Activated naive CD4-positive, alpha-beta T cell treated with anti-CD3 and anti-CD28 coated beads, Interleukin-2, amount 50 U/mL, for 72 hours (primary cell): ENCODE data around the gene ATG9A. TPM values are rescaled to one million over a fixed set of nuclear protein-coding genes. Genes with fewer than 3 reads are reported as not detected.
A peak's percentile ranks its signal among the peaks of the same experiment; 100 is the strongest.

Experiments
- ATAC-seq, 2 donors: fragments of 150-1000 bp; cut with Tn5 transposase; 2 replicates each; pipeline ENCODE4 v1.10.0; 2021; ENCODE audit warnings: mild to moderate bottlenecking in 2 of 2, moderate library complexity in 2 of 2
- DNase-seq, 2 donors: peaks; one replicate each; pipeline ENCODE4 v3.0.0; 2021 to 2022; ENCODE audit warnings: low spot score in 2 of 2
- H3K27ac Mint-ChIP-seq, 2 donors: one replicate each; pipeline ENCODE4 v1.8.0; 2022; ENCODE audit warnings: mild to moderate bottlenecking in 2 of 2, mixed read lengths in 2 of 2
- H3K36me3 Mint-ChIP-seq, 2 donors: one replicate each; pipeline ENCODE4 v1.8.0; 2022; ENCODE audit warnings: mixed read lengths in 2 of 2
- H3K9me3 Mint-ChIP-seq, 2 donors: one replicate each; pipeline ENCODE4 v1.8.0; 2022; ENCODE audit warnings: mixed read lengths in 2 of 2
- total RNA-seq, 2 donors: library from RNA; stranded (reverse); gene quantifications; one replicate each; pipeline ENCODE4 v1.2.3, GENCODE V29; 2022

Gene ATG9A
- total RNA-seq, 2 donors from 2014 or later, result 49.1 to 80.6 TPM

DNA sequence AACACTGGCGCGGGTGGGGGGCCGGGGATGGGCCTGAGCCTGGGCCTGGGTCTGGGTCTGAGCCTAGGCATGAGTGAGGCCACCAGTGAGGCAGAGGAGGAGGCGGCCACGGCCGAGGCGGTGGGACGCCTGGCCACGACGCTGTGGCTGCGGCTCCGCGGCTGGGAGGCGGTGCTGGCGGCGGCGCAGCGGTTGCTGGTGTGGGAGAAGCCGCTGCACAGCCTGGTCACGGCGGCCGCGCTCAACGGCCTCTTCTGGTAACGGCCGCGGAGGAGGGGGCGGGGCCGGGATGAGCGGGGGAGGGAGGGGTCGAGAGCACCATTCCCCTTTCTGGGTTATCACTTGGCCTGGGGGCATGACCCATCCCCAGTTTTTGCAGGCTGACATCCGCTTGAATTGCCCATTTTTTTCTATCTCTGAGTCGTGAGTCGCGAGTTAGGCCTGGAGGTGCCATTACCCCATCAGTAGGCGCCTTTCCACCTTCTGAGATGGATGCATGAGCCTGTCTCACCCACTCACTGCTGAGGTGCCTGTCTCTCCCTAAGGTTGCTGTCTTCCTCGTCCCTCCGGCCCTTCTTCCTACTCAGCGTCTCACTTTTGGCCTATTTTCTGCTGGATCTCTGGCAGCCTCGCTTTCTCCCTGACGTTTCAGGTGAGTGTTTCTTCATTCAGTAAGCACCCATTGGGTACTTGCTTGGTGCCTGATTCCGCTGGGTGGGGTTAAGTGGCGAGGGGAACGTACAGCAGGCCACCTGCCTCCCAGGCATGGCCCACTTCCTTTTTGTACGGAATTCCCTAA lies 50.9 kb downstream of the ATG9A start:
- Mint-ChIP-seq H3K36me3 (peaks cover 47 to 50% of the 10 kb centered on the region in 2 donors), H3K9me3 (no peaks in the 10 kb centered on the region), H3K27ac (peak overlapping the region; percentile 91 to 98)
- ATAC-seq (peak; percentile 9 to 19), DNase-seq (peak in 1 of 2 donors; percentile 34)

DNA sequence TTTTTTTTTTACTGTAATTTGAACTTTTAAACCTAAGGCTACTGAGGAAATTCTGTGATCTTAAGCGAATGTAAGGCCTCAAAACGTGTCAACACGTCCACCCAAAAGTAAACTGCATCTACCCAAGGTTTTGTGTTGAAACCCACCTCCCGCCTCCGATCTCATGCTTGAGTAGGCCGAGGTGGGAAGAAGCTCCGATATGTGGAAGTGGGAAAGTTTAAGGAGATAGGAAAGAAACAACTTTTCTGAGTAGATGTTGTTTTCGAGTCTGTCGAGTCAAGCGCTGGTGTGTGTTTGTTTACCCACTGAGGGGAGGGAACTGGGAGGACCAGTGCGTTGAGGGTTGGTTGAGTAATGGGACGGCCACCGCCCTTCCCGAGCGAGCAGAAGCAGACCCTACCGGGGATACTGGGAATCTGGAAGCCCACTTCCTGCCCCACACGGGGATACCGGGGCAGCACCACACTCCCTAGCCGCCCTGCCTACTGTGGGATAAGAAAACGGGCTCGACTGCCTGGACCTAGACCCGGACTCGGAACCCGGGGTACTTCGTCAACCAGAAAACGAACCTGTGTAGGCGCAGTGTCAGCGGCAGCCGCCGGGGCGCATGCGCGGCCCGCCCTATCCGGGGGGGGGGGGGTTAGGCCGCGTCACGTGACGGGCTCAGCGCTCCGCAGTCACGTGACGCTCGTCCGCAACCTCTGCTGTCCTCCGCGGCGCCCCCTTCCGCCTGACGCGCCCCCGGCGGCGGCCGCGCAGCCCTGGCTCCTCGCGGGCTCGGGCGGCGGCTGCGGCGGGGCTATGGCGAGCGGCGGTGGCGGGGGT lies 51.7 kb downstream of the ATG9A start, which contains the start of gene RETREG2:
Gene RETREG2, plus strand, starts transcription at position 724 of the 825 bp plus-strand sequence. Its CDS starts 78 bp downstream, at position 802.
- no peaks in the 10 kb centered on the region for H3K9me3 Mint-ChIP-seq
- ATAC-seq, result peak; percentile 55 to 74
- DNase-seq, result peak; percentile 71 to 90
- peaks cover 43 to 50% of the 10 kb centered on the region in 2 donors for H3K36me3 Mint-ChIP-seq
- peak within 1 kb of the TSS; percentile 98 for H3K27ac Mint-ChIP-seq

DNA sequence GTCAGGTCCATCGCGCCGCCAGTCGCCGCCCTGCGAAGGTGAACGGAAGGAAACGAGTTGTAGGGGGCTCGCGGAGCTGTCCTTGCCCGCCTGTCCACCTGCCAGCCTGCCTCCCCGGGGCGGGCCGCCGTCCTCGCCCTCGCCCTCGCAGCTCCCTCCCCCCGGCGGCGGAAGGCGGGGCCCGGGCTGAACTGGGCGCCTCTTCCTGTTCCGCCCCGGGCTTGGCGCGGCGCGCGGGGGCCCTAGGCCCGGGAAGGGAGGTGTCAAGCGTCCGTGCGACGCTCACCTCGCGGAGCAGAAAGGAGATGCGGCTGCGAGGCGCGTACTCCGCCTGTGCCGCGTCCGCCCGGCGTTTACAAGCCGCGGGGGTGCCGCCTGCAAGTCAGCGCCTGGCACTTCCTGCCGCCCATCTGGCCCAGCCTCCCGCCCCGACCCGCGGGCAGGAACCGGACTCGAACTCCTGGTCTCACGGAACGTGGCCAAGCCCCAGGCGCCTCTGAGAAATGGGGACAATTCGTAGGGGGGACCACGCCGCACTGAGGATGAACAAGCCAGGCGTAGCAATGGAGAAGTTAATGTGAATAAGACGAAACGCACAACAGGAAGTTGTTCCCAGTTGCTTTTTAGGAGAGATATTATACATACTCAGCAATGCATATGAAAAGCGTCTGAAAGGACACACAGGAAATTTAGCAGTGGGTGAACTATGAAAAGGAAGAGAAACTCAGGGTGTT lies 52.5 kb downstream of the ATG9A start, which contains the start of gene CNPPD1:
Gene CNPPD1, minus strand, starts transcription at position 108 of the 734 bp plus-strand sequence. Its CDS starts 97 bp downstream, at position 11.
- DNase-seq (peak; percentile 88 to 90), ATAC-seq (peak; percentile 74 to 88)
- Mint-ChIP-seq H3K36me3 (peaks cover 42 to 50% of the 10 kb centered on the region in 2 donors), H3K27ac (peak within 1 kb of the TSS; percentile 98), H3K9me3 (no peaks in the 10 kb centered on the region)

DNA sequence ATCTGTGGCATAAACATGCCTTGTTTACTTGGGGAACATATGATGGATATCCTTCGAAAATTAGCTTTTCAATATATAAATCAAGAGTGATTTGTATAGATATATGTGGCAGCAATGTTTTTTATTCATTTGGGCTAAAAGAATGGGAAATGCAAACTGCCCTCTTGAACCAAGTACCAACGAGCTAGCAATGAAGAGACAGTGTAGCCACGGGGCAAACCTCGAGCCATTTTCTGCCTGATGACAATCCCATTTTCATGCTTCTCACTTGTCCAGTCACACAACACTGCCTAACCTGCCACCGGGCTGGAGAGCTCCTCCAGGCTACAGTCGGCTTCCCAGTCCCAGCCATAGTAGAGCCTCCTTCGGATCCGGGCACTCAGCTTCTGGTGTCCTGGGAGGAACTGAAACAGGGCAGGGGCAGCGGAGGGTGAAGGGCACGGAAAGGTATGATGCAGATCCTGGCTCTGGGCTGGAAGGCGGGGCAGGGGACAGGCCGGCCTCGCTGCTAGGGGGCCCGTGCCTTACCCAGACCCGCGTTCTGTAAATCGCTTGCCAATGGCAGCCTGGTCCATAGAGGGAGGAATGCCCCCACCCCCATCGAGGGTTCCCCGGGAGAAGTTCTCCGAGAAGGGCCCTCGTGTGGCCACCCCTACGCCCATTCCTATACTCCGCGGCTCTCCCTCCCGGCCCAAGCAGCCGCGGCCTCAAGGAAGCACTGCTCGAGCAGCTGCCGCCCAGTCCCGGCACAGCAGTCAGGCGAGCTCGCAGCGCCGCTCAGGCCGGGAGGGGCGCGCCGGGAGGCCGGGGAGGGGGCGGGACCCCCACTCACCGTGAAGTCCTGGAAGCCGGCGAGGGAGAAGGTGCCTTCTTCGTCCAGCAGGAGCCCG lies 53.3 kb downstream of the ATG9A start:
- peaks cover 42% of the 10 kb centered on the region in 2 donors for H3K36me3 Mint-ChIP-seq
- peak in 1 of 2 donors; percentile 26 for DNase-seq
- peak overlapping the region; percentile 57 to 98 for H3K27ac Mint-ChIP-seq
- peak; percentile 21 to 26 for ATAC-seq
- H3K9me3 Mint-ChIP-seq, result no peaks in the 10 kb centered on the region

DNA sequence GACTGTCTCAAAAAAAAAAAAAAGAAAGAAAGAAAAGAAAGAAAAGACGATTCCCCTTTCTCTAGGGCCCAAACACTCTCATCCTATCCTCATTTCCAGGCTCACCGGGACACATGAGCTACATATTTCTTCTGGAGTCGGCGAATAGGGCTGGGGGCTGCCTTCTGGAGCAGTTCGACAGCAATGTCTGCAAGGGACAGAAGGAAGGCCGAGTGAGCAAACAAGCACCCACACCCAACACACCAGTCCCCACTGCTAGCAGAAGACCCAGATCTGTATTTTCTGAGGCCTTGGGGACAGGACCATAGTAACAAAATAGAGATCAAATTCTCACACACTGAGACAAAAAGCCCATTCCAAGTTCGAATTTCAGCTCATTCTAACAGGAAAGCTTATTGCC lies 54.0 kb downstream of the ATG9A start:
- no peak for DNase-seq
- ATAC-seq, result no peak
- Mint-ChIP-seq H3K27ac (peak overlapping the region; percentile 68 to 98), H3K36me3 (peaks cover 35 to 37% of the 10 kb centered on the region in 2 donors), H3K9me3 (no peaks in the 10 kb centered on the region)

DNA sequence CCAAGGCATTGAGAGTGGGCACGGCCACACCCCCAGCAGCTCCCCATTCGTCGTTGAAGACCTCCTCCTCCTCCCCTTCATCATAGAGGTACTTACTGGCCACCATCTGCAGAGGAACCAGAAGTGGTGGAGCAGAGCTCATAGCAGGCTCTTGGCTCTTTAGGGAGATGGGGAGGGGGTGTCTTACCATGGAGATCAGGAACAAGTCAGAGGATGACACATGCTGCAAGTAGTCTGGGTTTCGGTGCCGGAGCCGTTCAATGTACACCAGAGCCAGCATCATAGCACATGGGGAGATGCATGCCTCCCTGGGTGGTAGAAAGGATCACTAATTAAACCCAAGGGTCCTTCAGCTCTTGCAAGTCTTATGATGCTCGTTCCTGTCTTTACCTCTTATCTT lies 54.6 kb downstream of the ATG9A start:
- ATAC-seq, result no peak
- peak overlapping the region; percentile 68 for H3K27ac Mint-ChIP-seq

DNA sequence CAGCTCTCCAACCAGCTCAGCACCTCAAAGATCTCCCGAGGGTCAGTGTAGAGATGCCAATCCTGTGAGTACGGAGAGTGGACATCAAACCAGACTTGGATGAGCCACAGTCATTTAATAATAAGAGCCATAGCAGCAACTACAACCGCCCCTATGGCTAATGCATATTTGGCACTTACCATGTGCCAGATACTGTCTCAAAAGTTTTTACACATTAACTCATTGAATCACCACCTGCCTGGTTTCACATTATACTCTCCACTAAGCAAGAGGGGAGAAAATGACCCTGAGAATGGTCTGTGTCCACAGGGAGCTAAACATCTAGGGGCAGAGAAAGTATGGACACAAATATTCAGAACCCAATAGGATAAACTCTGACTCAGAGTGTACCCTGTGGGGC lies 55.3 kb downstream of the ATG9A start:
- Mint-ChIP-seq H3K27ac (peak overlapping the region; percentile 47 to 68), H3K36me3 (peaks cover 31 to 34% of the 10 kb centered on the region in 2 donors), H3K9me3 (no peaks in the 10 kb centered on the region)
- DNase-seq, result no peak
- no peak for ATAC-seq

More for the DNA sequence above, 54.6 kb downstream of the ATG9A start:
- no peaks in the 10 kb centered on the region for H3K9me3 Mint-ChIP-seq
- peak in 1 of 2 donors; percentile 44 for DNase-seq
- peaks cover 33 to 36% of the 10 kb centered on the region in 2 donors for H3K36me3 Mint-ChIP-seq

DNA sequence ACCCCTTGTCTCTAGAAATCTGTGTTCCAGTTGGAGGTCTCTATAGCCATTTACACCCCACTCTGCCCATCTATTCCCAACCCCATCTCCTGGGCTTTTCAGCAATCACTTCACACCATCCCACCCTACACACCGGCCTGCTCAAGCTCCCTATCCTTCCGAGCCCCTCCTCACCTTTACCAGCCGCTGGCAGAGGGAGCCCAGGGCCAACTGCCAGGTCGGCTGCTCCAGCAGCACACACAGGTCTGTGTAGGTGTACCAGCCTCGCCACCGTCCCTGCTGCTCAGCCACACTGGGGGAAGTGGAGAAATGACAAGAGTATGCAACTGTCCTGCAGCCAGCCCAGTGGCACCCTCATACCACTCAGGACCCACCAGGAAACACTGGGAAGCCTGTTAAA lies 56.3 kb downstream of the ATG9A start:
- DNase-seq, result no peak
- Mint-ChIP-seq H3K27ac (peak overlapping the region; percentile 10 to 66), H3K36me3 (peaks cover 25 to 27% of the 10 kb centered on the region in 2 donors), H3K9me3 (no peaks in the 10 kb centered on the region)
- no peak for ATAC-seq

DNA sequence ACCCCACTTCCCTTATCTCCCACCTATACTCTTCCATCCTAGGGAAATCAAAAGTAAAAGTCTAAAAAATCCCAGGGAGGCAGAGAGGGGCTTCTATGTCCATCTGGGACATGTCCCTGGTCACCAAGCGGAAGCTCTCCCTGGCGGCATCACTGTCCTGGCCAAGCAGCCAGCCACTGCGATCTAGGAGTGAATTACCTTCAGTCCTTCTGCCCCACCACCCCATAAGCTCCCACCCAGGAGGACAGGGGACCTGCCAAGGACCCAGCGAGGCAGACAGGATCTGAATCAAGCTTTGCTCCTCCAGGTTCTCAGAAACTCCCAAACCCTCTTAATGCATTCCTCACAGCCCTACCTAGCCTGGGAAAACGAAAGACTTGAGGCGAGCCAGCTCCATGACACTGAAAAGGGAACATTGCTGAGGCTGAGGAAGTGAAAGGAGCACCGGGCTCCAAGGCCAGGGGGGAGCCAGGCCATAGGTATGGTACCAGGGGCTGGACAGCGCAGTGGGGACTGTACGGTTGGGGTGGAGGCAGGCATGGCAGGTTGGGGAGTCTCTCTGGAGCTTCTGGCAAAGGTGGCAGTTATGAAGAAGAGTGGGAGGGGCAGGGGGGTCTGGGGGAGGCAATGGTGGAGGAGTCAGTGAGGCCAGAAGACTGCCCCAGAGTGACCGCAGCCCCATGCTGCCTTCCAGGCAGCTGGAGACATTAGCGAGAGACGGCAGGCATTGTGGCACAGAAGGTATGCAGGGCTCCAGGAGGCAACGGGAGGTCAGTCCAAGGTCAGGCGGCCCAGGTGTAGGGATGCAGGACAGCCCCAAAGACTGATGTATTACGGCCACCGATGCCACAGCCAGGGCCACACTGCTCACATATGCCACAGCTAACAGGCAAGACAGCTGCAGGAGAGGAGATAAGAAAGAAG lies 56.9 kb downstream of the ATG9A start:
- no peak for DNase-seq
- H3K36me3 Mint-ChIP-seq, result peaks cover 21 to 24% of the 10 kb centered on the region in 2 donors
- no peak for ATAC-seq
- H3K9me3 Mint-ChIP-seq, result no peaks in the 10 kb centered on the region
- peak overlapping the region in 1 of 2 donors; percentile 66 for H3K27ac Mint-ChIP-seq

DNA sequence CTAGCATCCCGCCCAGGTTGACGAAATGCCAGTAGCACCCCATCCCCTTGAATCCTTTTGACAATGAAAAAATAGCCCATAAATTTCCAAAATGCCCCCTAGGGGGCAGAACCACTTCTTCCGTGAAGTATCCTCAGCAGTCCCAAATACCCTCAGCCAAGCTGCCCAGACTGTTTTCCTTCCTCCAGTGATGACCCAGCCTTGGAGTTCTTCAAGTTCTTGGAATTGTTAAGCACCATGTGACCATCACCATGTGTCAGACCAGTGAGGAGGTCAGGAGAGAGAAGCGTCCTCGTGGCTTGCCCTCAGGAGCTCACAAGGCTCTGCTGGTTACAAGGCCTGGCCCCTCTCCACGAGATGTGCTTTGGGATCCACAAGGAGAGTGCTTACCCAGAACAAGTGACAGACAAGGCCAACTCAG lies 58.2 kb downstream of the ATG9A start:
- ATAC-seq (peak; percentile 56 to 57), DNase-seq (peak in 1 of 2 donors; percentile 58)
- Mint-ChIP-seq H3K9me3 (no peaks in the 10 kb centered on the region), H3K27ac (peak overlapping the region in 1 of 2 donors; percentile 56), H3K36me3 (peaks cover 15 to 17% of the 10 kb centered on the region in 2 donors)

DNA sequence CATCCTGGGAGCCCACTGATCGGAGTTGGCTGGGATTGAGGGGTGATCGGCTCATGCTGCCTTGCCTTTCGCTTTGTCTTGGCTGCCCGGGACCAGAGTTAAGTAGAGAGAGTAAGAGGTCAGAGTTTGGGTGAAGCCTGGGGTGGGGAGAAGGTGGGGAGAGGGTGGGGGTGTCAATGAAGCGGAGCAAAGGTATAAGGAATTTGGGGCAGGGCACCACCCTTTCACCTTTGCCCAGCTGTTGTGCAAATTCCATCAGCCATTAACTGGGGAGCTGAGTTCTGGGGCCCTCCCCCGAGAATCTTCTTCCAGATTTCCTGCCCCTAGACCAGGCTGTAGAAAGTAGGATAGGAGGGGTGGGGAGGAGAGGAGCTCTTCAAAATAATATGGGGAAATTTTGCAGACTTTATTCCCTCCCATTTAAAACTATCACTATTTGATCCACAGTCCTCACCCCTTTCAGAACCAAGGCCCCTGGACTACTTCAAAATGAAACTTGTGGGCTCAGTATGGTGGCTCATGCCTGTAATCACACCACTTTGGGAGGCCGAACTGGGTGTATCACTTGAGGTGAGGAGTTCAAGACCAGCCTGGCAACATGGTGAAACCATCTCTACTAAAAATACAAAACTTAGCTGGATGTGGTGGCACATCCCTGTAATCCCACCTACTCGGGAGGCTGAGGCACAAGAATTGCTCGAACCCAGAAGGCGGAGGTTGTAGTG lies 59.3 kb downstream of the ATG9A start, which contains the start of gene SLC23A3:
Gene SLC23A3, minus strand, starts transcription at position 100 of the 725 bp plus-strand sequence. Its CDS starts 45 bp downstream, at position 55.
- H3K36me3 Mint-ChIP-seq, result peaks cover 10% of the 10 kb centered on the region in 2 donors
- ATAC-seq (no peak), DNase-seq (no peak)
- H3K27ac Mint-ChIP-seq, result peak within 1 kb of the TSS in 1 of 2 donors; percentile 66
- no peaks in the 10 kb centered on the region for H3K9me3 Mint-ChIP-seq
